IMR-90 (cell line): ENCODE results near the gene CPT1A. TPM values are rescaled to one million over a fixed set of nuclear protein-coding genes. Genes with fewer than 3 reads are reported as not detected.

Experiments used
- ATAC-seq: fragments of 200-7000 bp; cut with Tn5 transposase; 2 replicates; pipeline ENCODE4 v1.9.1; 2020; ENCODE audit warnings: low read depth, mild to moderate bottlenecking, moderate library complexity
- BruUV-seq: library from RNA; stranded (reverse); fragments of 400-500 nt; replicated peaks from 2 replicates; lab custom pipeline; 2021; lab: Mats Ljungman, UMichigan
- CTCF ChIA-PET: fragments of 300-600 bp; formaldehyde crosslinking; extraction: SDS; loops from one replicate; lab custom pipeline; 2021; ENCODE audit warnings: antibody characterized with exemption; lab: Yijun Ruan, JAX
- POLR2A ChIA-PET: fragments of 300-600 bp; sonication (Branson Sonifier 250); formaldehyde crosslinking; loops from one replicate; lab custom pipeline; 2022; ENCODE audit warnings: antibody characterized with exemption; ENCODE audit not compliant: unreplicated experiment; lab: Charles Lee
- DNase-seq: peaks from one replicate; pipeline ENCODE4 v3.0.0; 2013
- H2AFZ ChIP-seq: replicated peaks from 2 replicates; pipeline ENCODE3; 2013; ENCODE audit warnings: low read length, mild to moderate bottlenecking; ENCODE audit not compliant: poor library complexity
- H2AK5ac ChIP-seq: 2 replicates; pipeline ENCODE4 v1.6.1; 2013; ENCODE audit warnings: low read depth, low read length, inconsistent platforms
- H2AK9ac ChIP-seq: replicated peaks from 2 replicates; pipeline ENCODE3; 2013; ENCODE audit warnings: mild to moderate bottlenecking, low read depth, low read length, moderate library complexity; ENCODE audit not compliant: poor library complexity
- H2BK120ac ChIP-seq: 2 replicates; pipeline ENCODE4 v1.6.1; 2013; ENCODE audit warnings: low read depth, low read length, inconsistent platforms
- H2BK15ac ChIP-seq: 3 replicates; pipeline ENCODE4 v1.6.1; 2013; ENCODE audit warnings: low read depth, low read length, inconsistent platforms
- H2BK20ac ChIP-seq: 2 replicates; pipeline ENCODE4 v1.6.1; 2013; ENCODE audit warnings: low read depth, mild to moderate bottlenecking, inconsistent platforms, low read length, moderate library complexity
- H2BK5ac ChIP-seq: 2 replicates; pipeline ENCODE4 v1.6.1; 2013; ENCODE audit warnings: mild to moderate bottlenecking, low read depth, low read length, inconsistent platforms; ENCODE audit not compliant: poor library complexity, severe bottlenecking
- H3K14ac ChIP-seq: replicated peaks from 2 replicates; pipeline ENCODE4 v1.6.1; 2013; ENCODE audit warnings: low read depth, low read length, inconsistent platforms
- H3K18ac ChIP-seq: 2 replicates; pipeline ENCODE4 v1.6.1; 2013; ENCODE audit warnings: low read depth, low read length, control low read depth
- H3K23ac ChIP-seq: 2 replicates; pipeline ENCODE4 v1.6.1; 2013; ENCODE audit warnings: low read depth, low read length, inconsistent platforms
- H3K27ac ChIP-seq: 2 replicates; pipeline ENCODE4 v1.5.1; 2013; ENCODE audit warnings: mild to moderate bottlenecking, control low read depth, low read length; ENCODE audit not compliant: insufficient read depth
- H3K27me3 ChIP-seq: 2 replicates; pipeline ENCODE4 v1.6.1; 2013; ENCODE audit warnings: low read length; ENCODE audit not compliant: control insufficient read depth, insufficient read depth
- H3K36me3 ChIP-seq: 2 replicates; pipeline ENCODE4 v1.6.1; 2013; ENCODE audit warnings: low read length, mixed read lengths; ENCODE audit not compliant: control insufficient read depth, insufficient read depth
- H3K4ac ChIP-seq: 2 replicates; pipeline ENCODE4 v1.6.1; 2013; ENCODE audit warnings: low read depth, low read length, inconsistent platforms
- H3K4me1 ChIP-seq: 2 replicates; pipeline ENCODE4 v1.6.1; 2013; ENCODE audit warnings: low read length, mixed read lengths; ENCODE audit not compliant: control insufficient read depth, insufficient read depth
- H3K4me2 ChIP-seq: 2 replicates; pipeline ENCODE4 v1.6.1; 2013; ENCODE audit warnings: low read depth, mild to moderate bottlenecking, control low read depth, low read length, moderate library complexity
- H3K4me3 ChIP-seq: 2 replicates; pipeline ENCODE4 v1.5.1; 2013; ENCODE audit warnings: low read depth, mild to moderate bottlenecking, control low read depth, low read length, moderate library complexity; ENCODE audit not compliant: insufficient read depth
- H3K56ac ChIP-seq: 2 replicates; pipeline ENCODE4 v1.6.1; 2013; ENCODE audit warnings: low read length, inconsistent platforms; ENCODE audit not compliant: insufficient read depth; ENCODE audit errors: extremely low read depth
- H3K79me1 ChIP-seq, 2 experiments: 2 replicates each; pipeline ENCODE4 v1.6.1; 2013; ENCODE audit warnings: low read length in 2 of 2, inconsistent platforms in 1 of 2, low read depth in 1 of 2
- H3K9ac ChIP-seq: 2 replicates; pipeline ENCODE4 v1.6.1; 2013; ENCODE audit warnings: low read depth, low read length, control low read depth
- H3K9me1 ChIP-seq: 2 replicates; pipeline ENCODE4 v1.6.1; 2013; ENCODE audit warnings: low read length, inconsistent platforms; ENCODE audit not compliant: insufficient read depth
- H3K9me3 ChIP-seq: 2 replicates; pipeline ENCODE4 v1.6.1; 2013; ENCODE audit warnings: low read length; ENCODE audit not compliant: control insufficient read depth, insufficient read depth
- H4K20me1 ChIP-seq: 2 replicates; pipeline ENCODE4 v1.6.1; 2013; ENCODE audit warnings: low read length, inconsistent platforms; ENCODE audit not compliant: insufficient read depth
- H4K5ac ChIP-seq: 2 replicates; pipeline ENCODE4 v1.6.1; 2013; ENCODE audit warnings: mild to moderate bottlenecking, low read depth, low read length, control low read depth
- H4K8ac ChIP-seq, 2 experiments: 2 replicates each; pipeline ENCODE4 v1.6.1; 2013; ENCODE audit warnings: low read depth in 2 of 2, low read length in 2 of 2, control low read depth in 1 of 2, inconsistent platforms in 1 of 2
- H4K91ac ChIP-seq: 2 replicates; pipeline ENCODE4 v1.6.1; 2013; ENCODE audit warnings: low read depth, low read length, inconsistent platforms; ENCODE audit not compliant: insufficient read depth
- BHLHE40 ChIP-seq: fragments of 150-350 bp; IDR thresholded peaks from 2 replicates; pipeline ENCODE4 v1.6.1; 2016; ENCODE audit warnings: mild to moderate bottlenecking, low read depth, low read length
- CEBPB ChIP-seq: IDR thresholded peaks from 2 replicates; pipeline ENCODE4 v1.6.1; 2012; ENCODE audit warnings: low read depth, low read length, improper control_type of control experiment
- FOS ChIP-seq: fragments of 150-350 bp; IDR thresholded peaks from 2 replicates; pipeline ENCODE4 v1.6.1; 2016; ENCODE audit warnings: low read depth, low read length
- MAZ ChIP-seq: IDR thresholded peaks from 2 replicates; pipeline ENCODE4 v1.6.1; 2012; ENCODE audit warnings: low read depth, mild to moderate bottlenecking, low read length, improper control_type of control experiment, moderate library complexity, borderline replicate concordance
- RFX5 ChIP-seq: IDR thresholded peaks from 2 replicates; pipeline ENCODE4 v1.8.0; 2012; ENCODE audit warnings: low read depth, mild to moderate bottlenecking, low read length, moderate library complexity
- SMC3 ChIP-seq: fragments of 150-350 bp; IDR thresholded peaks from 2 replicates; pipeline ENCODE4 v1.6.1; 2016; ENCODE audit warnings: low read depth, mild to moderate bottlenecking, antibody characterized with exemption, low read length, moderate library complexity
- WGBS, 2 experiments: methylation state at CpG; one replicate each; pipeline versions ENCODE4 v1.1.5 to v1.1.7; 2013; ENCODE audit warnings: missing lambda C conversion rate in 2 of 2; ENCODE audit not compliant: insufficient read length in 1 of 2; ENCODE audit errors: extremely low coverage in 2 of 2; 5-methylcytosine and 5-hydroxymethylcytosine counted together
- dilution Hi-C: fragments of 300-500 bp; cut with HindIII; formaldehyde crosslinking; loops from one replicate; pipeline ENCODE4 v1.14.3; 2018; ENCODE audit warnings: low sequenced_read_pairs; ENCODE audit not compliant: unreplicated experiment
- in situ Hi-C: fragments of 300-500 bp; cut with MboI; formaldehyde crosslinking; loops from 3 replicates; pipeline ENCODE4 v1.14.3; 2019; ENCODE audit warnings: low sequenced_read_pairs, inconsistent platforms, mixed read lengths
- intact Hi-C: fragments of 100-400 bp; cut with micrococcal nuclease; formaldehyde crosslinking; loops from 2 replicates; pipeline ENCODE4 v1.10.0; 2022
- polyA plus RNA-seq, 3 experiments: library from polyadenylated mRNA; depleted of rRNA; stranded (reverse); fragments of >200 nt; gene quantifications; 2 replicates each; pipeline ENCODE4 v1.2.3, GENCODE V29; 2012; ENCODE audit warnings: low replicate concordance in 1 of 3
- total RNA-seq: library from RNA; depleted of rRNA; stranded (reverse); fragments of >200 nt; gene quantifications from 2 replicates; pipeline ENCODE4 v1.2.3, GENCODE V29; 2012

The CPT1A gene
- total and polyA plus RNA-seq, 2 of the 4 experiments (the other 2 are of a cell fraction) = 15.4 to 21.3 TPM

GRCh38 chr11:68806931-68807844, 34.5 kb downstream of the CPT1A start:
- no peak overlapping the region for H2AFZ ChIP-seq
- 88% methylated on average over 14 of the region's 23 CpGs; no CpG with 5 or more reads in 1 of the 2 experiments for WGBS, 2 experiments
- H2BK5ac ChIP-seq = no peak overlapping the region
- no peaks in the 10 kb centered on the region for H3K27me3 ChIP-seq
- BruUV-seq = no TSS peak
- CTCF ChIA-PET = interaction anchor here (0.7 to 1.0 kb wide), 2 partner anchors 7 to 9 kb away, joined by 3 to 4 read pairs; no protein-coding TSS in a partner anchor
- H3K9me1 ChIP-seq = peaks cover 11% of the 10 kb centered on the region
- H2AK5ac ChIP-seq = peak overlapping the region; percentile 7; the same call in 1 of the 2 replicates
- H3K14ac ChIP-seq = peak overlapping the region; percentile 44
- H3K56ac ChIP-seq = no peak overlapping the region
- peak; percentile 82 for ATAC-seq
- H2BK120ac ChIP-seq = peak overlapping the region; percentile 17
- peak overlapping the region; percentile 6; the same call in 1 of the 2 replicates for H2BK20ac ChIP-seq
- no peak for TF ChIP-seq SMC3
- TF ChIP-seq MAZ = no peak
- TF ChIP-seq BHLHE40 = peak; percentile 68; the same call in 1 of the 2 replicates
- no peak for TF ChIP-seq CEBPB
- TF ChIP-seq FOS = peak; percentile 40; the same call in 1 of the 2 replicates
- peak; percentile 94 for TF ChIP-seq RFX5
- peaks cover 7% of the 10 kb centered on the region for H3K4me1 ChIP-seq
- H3K4me2 ChIP-seq = 0 out of 2 replicates have a peak overlapping the region, but pooled peaks have one; percentile 7
- POLR2A ChIA-PET = no interaction called here
- no peak overlapping the region for H2BK15ac ChIP-seq
- no peak overlapping the region for H3K23ac ChIP-seq
- H3K4me3 ChIP-seq = no peak overlapping the region
- no peaks in the 10 kb centered on the region for H4K20me1 ChIP-seq
- peak; percentile 77 for DNase-seq
- H3K27ac ChIP-seq = no peak overlapping the region; the same call in 1 of the 2 replicates
- H2AK9ac ChIP-seq = no peak overlapping the region
- no peak overlapping the region for H3K18ac ChIP-seq
- dilution Hi-C loops (no loop called here), intact Hi-C loops (no loop called here), in situ Hi-C loops (no loop called here)
- peak overlapping the region in 1 of 2 experiments; percentile 2; a peak in 1 of 4 replicates for H4K8ac ChIP-seq
- peak overlapping the region; percentile 23; the same call in 1 of the 2 replicates for H3K4ac ChIP-seq
- peaks cover 36% of the 10 kb centered on the region for H3K36me3 ChIP-seq
- no peak overlapping the region; the same call in 1 of the 2 replicates for H4K91ac ChIP-seq
- no peaks in the 10 kb centered on the region for H3K9me3 ChIP-seq
- no peak overlapping the region for H3K9ac ChIP-seq
- no peak overlapping the region for H4K5ac ChIP-seq
- peaks cover 5 to 33% of the 10 kb centered on the region in 2 experiments; a peak in 2 of 4 replicates for H3K79me1 ChIP-seq
